ENCODE data around the gene GJC3.
"Not testable (repeated sequence)": the region's sequence is repeated elsewhere in the genome, so short reads cannot be mapped to it uniquely, and the experiment has no call there.

Gene GJC3, protein sequence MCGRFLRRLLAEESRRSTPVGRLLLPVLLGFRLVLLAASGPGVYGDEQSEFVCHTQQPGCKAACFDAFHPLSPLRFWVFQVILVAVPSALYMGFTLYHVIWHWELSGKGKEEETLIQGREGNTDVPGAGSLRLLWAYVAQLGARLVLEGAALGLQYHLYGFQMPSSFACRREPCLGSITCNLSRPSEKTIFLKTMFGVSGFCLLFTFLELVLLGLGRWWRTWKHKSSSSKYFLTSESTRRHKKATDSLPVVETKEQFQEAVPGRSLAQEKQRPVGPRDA

DNA sequence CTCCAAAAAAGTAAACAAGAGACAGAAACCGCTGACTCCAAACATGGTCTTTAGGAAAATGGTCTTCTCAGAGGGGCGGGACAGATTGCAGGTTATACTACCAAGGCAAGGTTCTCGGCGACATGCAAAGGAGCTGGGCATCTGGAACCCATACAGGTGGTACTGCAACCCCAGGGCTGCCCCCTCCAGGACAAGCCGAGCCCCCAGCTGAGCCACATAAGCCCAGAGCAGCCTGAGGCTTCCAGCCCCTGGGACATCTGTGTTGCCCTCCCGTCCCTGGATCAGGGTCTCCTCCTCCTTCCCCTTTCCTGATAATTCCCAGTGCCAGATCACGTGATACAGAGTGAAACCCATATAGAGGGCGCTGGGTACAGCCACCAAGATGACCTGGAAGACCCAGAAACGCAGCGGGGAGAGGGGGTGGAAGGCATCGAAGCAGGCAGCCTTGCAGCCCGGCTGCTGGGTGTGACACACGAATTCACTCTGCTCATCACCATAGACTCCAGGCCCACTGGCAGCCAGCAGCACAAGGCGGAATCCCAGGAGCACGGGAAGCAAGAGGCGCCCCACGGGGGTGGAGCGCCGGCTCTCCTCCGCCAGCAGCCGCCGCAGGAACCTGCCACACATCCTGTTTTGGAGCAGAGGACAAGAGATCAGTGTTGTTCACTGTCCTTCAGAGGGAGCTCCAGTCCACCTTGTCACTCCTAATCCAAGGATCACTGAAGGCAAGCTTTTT, at the start of gene GJC3:
Gene GJC3, minus strand, starts transcription at position 627 of the 736 bp plus-strand sequence. Its CDS starts 0 bp downstream, at position 627.
- peak; percentile 83 to 86 for DNase-seq

DNA sequence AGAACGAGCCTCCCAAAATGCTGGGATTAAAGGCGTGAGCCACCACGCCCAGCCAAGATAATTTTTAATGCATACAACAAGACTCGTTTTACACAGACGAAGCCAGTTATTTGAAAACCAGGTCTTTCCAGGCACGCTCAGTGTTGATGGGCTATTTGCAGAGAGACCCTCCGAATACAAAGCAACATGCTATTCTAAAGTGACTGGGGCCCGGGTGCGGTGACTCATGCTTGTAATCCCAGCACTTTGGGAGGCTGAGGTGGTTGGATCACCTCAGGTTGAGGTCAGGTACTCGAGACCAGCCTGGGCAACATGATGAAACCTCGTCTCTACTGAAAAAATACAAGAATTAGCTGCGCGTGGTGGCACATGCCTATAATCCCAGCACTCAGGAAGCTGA, 47.2 kb upstream of the GJC3 start:
- DNase-seq, result no peak

DNA sequence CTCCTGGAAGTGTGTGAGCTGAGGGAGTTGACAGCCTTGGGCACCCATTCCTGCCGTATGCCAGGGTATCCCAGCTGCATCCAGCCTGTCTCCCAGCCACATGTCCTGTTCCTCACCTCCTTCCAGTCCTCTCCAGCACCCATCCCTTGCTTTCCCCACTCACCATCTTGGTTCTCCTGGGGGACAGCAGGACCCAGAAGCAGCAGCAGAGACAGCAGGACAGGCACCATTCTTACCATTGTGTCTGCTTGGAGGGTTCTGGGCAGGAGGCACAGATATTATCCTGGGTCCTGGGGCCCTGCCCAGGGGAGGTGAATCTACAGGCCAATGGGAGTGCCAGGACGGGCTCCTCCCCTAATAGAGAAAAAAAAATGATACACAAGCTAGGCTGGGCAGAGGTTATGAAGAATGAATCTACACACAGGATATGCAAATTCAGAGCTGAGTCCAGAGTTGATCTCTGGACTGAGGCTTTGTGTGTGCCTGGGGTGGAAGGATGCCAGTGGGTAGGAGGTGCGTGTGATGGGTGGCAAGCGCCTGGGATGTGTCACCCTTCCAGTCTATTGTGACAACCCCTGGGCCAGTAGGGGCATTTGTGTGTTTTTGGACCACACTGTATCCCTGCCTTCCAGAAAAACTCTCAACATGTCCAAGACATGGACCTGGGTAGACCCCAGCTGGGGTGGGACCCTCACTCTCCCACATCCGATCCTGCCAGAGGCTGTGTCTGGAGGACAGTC, 46.5 kb upstream of the GJC3 start, which contains the start of gene AZGP1:
Gene AZGP1, minus strand, starts transcription at position 250 of the 740 bp plus-strand sequence. Its CDS starts 11 bp downstream, at position 239.
- DNase-seq, result no peak

DNA sequence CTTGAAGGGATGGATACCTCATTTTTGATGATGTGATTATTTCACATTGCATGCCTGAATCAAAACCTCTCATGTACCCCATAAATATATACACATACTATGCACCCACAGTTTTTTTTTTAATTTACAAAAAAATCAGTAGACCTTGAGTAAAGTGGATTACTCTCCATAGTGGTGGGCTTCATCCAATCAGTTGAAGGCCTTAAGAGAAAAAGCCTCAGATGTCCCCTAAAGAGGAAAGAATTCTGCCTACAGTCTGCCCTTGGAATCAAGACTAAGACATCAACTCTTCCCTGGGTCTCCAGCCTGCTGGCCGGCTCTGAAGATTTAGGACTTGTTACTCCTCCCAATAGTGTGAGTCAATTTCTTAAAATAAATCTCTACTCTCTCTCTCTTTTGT, 45.3 kb upstream of the GJC3 start:
- DNase-seq, result no peak

DNA sequence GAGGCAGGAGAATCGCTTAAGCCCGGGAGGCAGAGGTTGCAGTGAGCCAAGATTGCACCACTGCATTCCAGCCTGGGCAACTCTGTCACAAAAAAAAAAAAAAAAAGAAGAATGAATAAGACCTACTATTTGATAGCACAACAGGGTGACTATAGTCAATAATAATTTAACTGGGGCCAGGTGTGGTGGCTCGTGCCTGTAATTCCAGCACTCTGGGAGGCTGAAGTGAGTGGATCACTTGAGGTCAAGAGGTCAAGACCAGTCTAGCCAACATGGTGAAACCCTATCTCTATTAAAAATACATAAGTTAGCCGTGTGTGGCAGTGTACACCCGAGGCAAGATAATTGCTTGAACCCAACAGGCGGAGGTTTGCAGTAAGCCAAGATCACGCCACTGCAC, 44.4 kb upstream of the GJC3 start:
- DNase-seq, result not testable (repeated sequence)

DNA sequence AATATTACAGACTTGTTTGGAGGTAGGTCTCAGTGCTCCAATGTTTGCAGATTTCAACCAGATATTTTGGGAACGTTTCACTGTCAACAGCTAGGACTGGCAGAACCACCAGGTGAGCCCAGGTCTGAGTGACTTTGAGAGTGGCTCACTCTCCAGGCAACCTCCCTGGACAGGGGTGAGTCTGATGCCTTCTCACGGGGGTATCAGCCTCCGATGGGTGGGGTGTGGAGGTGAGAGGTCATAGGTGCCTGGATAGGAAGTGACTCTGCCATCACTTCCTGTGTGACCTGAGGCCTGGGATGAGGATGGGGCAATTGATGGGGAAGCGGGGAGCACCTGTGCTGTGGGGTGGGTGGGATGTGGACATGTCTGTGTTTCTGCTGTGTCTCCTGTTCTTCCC, 41.8 kb upstream of the GJC3 start:
- no peak for DNase-seq

DNA sequence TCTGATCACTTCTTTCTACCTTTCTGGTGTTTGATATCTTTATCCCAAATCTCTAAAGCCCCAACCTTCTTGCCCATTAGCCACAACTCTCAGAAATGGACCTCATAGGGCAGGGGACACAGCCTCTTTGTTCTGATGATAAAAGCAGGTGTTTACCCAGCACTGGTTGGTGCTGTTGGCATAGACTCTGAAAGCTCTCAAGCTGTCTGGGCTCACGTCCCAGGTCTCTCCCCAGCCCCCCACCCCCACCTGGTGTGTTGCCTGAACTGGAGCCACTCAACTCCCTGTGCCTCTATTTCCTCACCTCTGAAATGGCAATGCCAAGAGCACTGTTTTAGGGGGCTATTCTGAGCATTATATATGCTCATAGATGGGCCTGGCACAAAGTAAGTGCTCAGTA, 40.4 kb upstream of the GJC3 start:
- DNase-seq, result not testable (repeated sequence)

DNA sequence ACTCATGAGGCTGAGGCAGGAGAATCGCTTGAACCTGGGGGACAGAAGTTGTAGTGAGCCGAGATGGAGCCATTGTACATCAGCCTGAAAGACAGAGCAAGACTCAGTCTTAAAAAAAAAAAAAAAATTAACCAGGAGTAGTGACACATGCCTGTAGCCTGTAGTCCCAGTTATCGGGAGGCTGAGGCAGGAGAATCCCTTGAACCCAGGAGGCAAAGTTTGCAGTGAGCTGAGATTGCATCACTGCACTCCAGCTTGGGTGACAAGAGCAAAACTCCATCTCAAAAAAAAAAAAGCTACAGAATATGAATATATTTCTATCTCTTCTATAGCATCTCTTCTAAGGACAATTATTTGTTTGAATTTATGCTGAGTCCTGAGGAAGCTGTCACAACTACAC, 39.9 kb upstream of the GJC3 start:
- DNase-seq, result no peak

DNA sequence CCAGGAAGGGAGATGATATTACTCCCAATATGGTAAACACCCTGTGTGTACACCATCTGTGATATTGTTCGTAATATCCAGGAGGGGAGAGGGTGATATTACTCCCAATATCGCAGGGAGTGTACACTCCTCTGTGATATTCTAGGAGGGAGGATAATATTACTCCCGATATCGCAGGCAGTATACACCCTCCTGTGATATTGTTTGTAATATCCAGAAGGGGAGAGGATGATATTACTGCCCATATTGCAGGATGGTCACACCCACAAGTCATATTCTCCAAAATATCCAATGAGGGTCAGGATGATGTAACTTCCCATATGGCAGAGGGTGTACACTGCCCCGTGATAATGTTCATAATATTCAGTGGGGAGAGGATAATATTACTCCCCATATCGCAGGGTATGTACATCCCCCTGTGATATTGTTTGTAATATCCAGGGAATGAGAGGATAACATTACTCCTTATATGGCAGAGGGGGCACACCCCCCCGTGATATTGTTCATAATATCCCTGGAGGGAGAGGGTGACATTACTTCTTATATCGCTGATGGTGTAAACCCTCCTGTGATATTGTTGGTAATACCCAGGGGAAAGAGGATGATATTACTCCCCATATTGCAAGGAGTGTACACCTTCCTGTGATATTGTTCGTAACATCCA, 29.3 kb upstream of the GJC3 start:
- no peak for DNase-seq

DNA sequence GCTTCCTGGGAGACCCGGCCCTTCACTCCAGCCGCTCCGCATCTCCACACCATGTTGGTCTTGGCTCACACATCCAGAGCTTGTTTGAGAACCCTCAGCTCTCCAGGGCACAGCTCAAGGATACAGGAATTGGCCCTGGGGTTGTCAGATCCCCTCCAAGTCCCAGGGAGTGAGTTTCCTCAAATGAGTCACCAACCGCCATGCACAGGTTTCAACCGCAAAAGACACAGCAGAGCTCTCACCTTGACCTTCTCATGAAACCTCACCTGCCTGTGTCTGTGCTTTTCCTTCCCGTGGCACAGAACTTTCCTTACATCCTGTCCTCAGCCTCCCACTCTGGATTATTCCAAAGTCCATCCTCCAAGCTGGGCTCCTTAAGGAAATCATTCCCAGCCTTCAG, 25.8 kb upstream of the GJC3 start:
- DNase-seq, result no peak

DNA sequence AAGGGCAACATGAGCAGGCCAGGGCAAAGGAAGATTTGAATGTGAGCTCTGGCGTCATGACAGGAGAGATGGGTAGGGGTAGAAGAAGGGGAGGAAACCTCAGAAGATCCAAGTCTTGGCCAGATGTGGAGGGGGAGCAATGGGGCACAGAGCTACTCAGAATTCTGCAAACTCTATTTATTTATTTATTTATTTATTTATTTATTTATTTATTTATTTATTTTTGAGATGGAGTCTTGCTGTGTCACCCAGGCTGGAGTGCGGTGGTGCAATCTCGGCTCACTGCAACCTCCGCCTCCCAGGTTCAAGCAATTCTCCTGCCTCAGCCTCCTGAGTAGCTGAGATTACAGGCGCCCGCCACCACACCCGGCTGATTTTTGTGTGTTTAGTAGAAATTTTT, 25.2 kb upstream of the GJC3 start:
- not testable (repeated sequence) for DNase-seq

DNA sequence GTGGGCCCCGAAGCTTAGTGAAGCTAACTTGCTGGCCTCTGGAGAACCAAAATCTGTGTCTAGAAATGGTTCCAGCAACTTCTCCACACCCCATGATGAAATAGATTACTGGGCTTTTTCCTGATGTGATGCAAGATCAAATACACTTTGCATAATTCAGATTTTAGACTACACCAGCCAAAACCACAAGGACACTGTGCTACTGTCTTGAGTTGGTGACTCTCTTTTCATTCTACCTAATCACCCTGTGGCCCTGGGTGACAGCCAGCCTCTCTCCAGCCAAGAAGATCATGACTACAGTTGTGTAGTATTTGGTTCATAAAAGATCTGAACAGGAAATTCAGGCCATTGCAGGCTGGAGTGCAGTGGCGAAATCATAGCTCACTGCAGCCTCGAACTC, 24.2 kb upstream of the GJC3 start:
- DNase-seq, result peak; percentile 7 to 21

DNA sequence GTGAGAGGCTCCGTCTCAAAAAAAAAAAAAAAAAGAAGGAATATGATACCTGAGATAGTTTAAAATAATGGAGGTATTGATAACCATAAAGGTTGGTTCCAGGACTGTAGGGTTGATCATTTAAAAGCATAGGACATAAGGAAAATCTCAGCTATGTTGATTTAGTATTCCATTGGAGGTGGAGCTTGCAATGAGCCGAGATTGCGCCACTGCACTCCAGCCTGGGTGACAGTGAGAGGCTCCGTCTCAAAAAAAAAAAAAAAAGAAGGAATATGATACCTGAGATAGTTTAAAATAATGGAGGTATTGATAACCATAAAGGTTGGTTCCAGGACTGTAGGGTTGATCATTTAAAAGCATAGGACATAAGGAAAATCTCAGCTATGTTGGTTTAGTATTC, 23.2 kb upstream of the GJC3 start:
- DNase-seq, result not testable (repeated sequence)

DNA sequence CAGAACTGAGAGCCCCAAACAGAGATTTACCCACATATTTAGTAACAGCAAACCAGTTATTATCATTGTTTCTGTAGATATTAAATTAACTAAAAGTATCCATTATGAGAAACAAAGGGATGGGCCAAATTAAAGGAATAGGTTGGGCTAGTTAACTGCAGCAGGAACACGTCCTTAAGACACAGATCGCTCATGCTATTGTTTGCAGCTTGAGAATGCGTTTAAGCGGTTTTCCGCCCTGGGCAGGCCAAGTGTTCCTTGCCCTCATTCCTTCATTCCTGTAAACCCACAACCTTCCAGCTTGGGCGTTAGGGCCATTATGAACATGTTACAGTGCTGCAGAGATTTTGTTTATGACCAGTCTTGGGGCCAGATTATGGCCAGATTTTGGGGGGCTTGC, 21.4 kb upstream of the GJC3 start:
- DNase-seq, result not testable (repeated sequence)

DNA sequence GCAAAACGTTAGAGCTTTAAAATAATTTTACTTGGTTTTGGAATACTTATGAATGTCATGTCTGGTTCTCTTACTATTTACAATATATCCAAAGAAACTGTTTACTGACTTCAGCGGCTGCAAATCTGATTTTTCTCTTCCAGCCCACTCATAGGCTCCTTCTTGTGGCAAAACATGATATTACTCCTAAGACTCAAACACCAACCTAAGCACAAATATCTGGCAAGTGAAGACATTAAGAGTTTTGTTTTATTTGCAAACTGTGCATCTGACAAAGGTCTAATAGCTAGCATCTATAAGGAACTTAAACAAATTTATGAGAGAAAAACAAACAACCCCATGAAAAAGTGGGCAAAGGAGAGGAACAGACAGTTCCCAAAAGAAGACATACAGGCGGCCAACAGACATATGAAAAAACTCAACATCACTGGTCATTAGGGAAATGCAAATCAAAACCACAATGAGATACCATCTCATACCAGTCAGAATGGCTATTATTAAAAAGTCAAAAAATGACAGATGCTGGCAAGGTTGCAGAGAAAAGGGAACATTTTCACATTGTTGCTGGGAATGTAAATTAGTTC, 20.3 kb upstream of the GJC3 start:
- peak; percentile 20 to 41 for DNase-seq

DNA sequence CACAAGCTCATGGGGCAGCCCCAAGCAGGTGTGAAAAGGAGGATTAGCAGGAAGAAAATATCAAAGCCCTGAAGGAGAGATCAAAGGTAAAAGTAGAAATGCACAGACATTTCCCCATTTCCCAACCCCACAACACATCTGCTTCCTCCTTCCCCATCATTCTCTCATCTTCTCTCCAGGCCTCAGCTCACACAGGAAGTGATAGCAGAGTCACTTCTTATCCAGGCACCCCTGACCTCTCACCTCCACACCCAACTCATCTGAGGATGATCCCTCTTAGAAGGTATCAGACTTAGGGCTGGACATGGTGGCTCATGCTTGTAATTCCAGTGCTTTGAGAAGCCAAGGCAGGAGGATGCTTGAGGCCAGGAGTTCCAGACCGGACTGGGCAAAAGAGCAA, 18.2 kb upstream of the GJC3 start:
- DNase-seq, result no peak

DNA sequence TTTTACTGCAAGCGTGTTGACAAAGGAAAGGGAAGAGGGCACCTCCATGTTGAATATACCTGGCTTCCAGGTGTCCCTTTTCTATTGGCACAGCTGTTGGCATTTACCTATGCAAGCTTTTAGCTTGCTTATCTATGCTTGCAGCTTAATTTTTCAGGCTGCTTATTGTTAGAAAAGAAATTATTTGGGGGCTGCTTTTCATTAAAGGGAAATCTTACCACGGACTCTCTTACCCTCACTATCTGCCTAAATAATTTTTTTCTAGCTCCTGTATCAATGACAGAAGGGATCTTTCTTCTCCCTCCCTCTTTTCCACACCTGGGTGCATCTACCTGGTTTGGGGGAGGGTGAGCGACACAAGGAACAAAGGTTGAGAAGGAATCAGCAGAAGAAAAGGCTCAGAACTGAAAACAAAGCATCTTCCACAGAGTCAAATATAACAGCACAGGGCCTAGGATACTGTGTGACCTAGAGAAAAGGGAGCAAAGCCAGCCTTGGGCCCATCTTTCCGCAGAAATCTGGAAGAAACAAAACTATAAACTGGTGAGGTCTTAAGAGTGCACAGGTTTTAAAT, 15.2 kb upstream of the GJC3 start:
- DNase-seq, result no peak

DNA sequence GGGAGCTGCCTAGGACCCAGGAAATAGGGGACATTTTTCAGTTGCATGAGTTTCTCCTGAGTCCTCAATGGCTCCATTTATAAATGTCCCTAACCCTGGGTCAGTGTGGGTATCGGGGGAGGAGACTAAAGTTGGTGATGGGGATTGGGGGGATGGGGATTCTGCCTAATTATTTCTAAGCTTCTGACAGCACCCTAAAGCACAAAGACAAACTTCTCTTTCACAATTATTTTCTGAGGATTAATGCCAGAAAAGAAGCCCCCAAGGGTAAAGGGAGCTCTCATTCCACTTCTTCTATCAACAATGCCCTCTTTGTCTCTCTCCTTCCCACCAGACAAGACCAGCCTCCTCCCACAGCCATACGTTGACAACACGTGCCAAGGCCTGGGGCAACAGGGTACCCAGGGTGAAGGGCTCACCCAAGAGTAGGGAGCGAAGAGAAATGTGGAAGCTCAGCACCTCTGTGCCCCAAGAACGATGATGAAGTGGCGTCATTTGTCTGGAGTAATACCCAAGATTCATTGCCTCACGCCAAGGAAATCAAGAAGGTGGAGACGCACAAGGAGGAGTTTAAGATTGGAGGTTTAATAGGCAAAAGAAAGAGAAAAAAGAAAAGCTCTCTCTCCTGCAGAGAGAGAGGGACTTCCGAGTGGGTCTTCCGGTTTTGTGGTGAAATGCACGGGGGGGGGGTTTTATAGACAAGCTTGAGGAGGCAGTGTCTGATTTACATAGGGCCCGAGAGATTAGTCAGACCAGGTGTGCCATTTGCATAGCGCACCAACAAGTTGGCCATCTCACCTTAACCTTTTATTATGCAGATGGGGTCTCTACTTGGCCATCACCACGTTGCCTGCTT, 14.4 kb upstream of the GJC3 start:
- no peak for DNase-seq

DNA sequence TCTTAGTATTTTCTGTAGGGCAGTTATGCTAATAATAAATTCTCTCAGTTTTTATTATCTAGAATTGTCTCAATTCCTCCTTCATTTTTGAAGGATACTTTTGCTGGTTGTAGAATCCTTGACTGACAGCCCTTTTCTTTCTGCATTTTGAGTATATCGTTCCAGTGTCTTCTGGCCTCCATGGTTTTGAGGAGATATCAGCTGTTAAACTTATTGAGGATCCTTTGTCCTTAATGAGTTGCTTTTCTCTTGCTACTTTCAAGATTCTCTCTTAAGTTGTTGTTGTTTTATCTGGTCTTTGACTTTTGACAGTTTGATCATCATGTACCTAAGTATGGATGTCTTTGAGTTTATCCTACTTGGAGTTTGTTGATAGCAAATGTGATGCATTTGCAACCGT, 8.9 kb upstream of the GJC3 start:
- DNase-seq, result no peak

DNA sequence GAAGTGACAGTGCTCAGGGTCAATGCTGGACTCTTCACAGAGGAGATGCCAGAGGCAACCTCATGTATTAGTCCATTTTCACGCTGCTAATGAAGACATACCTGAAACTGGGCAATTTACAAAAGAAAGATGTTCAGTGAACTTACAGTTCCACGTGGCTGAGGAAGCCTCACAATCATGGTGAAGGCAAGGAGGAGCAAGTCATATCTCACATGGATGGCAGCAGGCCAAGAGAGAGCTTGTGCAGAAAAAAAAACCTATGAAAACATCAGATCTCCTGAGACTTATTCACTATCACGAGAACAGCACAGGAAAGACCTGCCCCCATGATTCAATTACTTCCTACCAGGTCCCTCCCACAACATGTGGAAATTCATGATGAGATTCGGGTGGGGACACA, 5.6 kb upstream of the GJC3 start:
- not testable (repeated sequence) for DNase-seq

DNA sequence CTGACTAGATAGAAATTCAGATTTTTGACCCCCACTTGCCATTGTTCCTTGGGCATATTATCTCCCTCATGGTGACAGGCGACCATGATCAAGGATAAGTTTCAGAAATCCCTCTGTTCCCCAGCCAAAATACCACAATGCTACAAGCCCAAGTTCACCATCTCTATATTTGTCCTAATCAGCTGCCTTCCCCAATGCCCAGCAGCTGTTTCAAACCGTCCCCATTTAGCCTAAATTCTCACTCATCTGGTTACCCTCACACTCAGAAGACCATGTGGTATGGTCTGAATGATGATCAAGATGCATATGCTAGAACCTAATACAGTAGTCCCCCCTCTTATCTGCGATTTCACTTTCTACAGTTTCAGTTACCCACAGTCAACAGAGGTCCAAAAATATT, 956 bp upstream of the GJC3 start:
- no peak for DNase-seq

DNA sequence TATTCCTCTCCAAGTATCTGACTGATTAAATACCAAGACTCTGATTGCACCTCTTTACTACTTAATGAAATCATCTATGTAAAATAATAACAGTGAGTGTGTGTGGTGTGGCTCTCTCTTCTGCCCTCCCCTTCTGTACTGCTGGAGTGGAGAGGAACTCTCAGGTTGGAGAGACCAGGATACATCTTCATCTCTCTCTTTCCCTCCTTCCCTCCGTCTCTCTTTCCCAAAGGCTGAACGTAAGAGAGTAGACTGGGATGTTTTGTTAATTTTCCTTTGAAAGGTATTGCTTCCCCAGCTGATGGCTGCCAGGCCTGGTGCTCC, 272 bp upstream of the GJC3 start:
- DNase-seq, result no peak

Measured in Kasumi-1 (cell line).